ENCODE measurements around the gene PREX1. TPM values are rescaled to one million over a fixed set of nuclear protein-coding genes. Genes with fewer than 3 reads are reported as not detected.

PREX1 gene
- total and polyA plus RNA-seq, 4 donors = 29.5 to 121 (median 69.3) TPM

DNA sequence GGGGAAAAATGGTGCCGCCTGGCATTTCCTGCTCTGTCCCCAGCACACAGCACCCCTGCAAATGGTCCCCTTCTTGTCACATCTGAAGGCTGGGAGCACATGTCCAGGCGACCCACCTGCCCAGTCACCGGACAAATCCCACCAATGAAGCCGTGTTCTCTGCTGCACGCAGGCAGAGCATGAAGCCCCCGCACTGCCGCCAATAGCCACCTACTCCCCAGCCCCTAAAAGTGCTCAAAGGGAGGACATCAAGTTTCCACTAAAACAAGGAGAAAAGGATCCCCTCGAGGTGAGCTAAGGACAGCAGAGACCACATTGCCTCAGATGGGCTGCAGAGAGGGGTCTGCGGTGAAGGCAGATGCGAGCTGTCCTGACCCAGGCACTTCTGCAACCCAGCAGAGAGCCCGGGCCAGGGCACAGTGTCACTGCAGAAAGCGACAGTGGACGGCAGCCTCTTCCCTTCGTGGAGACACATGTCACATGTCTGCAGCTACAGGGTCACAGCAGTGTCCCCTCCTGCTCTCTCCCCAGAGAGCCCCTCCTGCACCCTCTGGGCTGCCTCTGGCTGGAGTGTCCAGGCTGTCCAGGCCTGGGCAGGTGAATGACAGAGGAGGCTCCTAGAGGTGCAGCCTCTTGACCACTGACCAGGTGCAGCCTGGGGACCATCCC is 221.5 kb downstream of the PREX1 start:
- 79 to 88% methylated on average over 14 of the region's 14 CpGs for WGBS, 2 donors
- Histone ChIP-seq H3K36me3 (ENCODE audit: control insufficient read depth in 4 of 4, insufficient read depth in 4 of 4, low read length in 4 of 4) (no peaks in the 10 kb centered on the region), H3K9ac (ENCODE audit: insufficient read depth in 1 of 2, low read length in 2 of 2) (no peak overlapping the region), H3K4me3 (no peak overlapping the region), H3K4me1 (ENCODE audit: control insufficient read depth in 5 of 5, insufficient read depth in 5 of 5, low read length in 5 of 5) (no peaks in the 10 kb centered on the region), H3K27ac (ENCODE audit: low read depth in 1 of 2, low read length in 1 of 2) (no peak overlapping the region), H3K27me3 (ENCODE audit: control insufficient read depth in 3 of 3, insufficient read depth in 3 of 3, low read length in 2 of 3) (no peaks in the 10 kb centered on the region), H3K9me3 (ENCODE audit: control insufficient read depth in 4 of 4, insufficient read depth in 3 of 4, low read length in 3 of 4) (peaks cover 0 to 3% (median 0%) of the 10 kb centered on the region in 4 donors)
- DNase-seq = no peak
- ATAC-seq (ENCODE audit: insufficient read depth, low FRiP score) = no peak
- no peak for TF ChIP-seq CTCF (IDR thresholded peaks at IDR 0.05; ENCODE audit: control extremely low read depth, extremely low read depth)

- Histone ChIP-seq H3K27ac (ENCODE audit: low read depth in 1 of 2, low read length in 1 of 2) (no peak overlapping the region), H3K9me3 (ENCODE audit: control insufficient read depth in 4 of 4, insufficient read depth in 3 of 4, low read length in 3 of 4) (peaks cover 0 to 3% (median 0%) of the 10 kb centered on the region in 4 donors), H3K9ac (ENCODE audit: insufficient read depth in 1 of 2, low read length in 2 of 2) (no peak overlapping the region), H3K36me3 (ENCODE audit: control insufficient read depth in 4 of 4, insufficient read depth in 4 of 4, low read length in 4 of 4) (no peaks in the 10 kb centered on the region), H3K4me3 (no peak overlapping the region), H3K27me3 (ENCODE audit: control insufficient read depth in 3 of 3, insufficient read depth in 3 of 3, low read length in 2 of 3) (no peaks in the 10 kb centered on the region), H3K4me1 (ENCODE audit: control insufficient read depth in 5 of 5, insufficient read depth in 5 of 5, low read length in 5 of 5) (no peaks in the 10 kb centered on the region)
- ATAC-seq (ENCODE audit: insufficient read depth, low FRiP score) = no peak
- TF ChIP-seq CTCF (IDR thresholded peaks at IDR 0.05; ENCODE audit: control extremely low read depth, extremely low read depth) = no peak
- DNase-seq = no peak
- WGBS, 2 donors = 71 to 79% methylated on average over 17 of the region's 17 CpGs
Measured at GRCh38 chr20:48605364-48606171, 222.2 kb downstream of the PREX1 start.

DNA sequence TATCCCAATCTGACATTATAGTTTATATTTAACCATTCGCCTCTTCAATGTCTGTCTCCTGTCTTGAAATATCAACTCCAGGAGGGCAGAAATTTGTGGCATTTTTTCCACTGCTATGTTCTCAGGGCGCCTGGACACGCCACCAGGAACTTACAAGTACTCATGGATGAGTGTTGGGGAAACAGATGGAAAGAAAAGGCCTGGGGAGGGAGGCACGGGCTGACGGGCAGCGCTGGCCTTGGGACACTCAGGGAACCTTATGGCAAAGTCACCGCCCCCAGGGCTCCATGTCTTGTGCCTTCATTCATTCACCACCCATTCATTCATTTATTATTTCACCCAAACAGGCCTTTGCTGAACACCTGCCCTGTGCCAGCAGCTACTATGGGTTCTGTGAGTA is 222.9 kb downstream of the PREX1 start:
- Histone ChIP-seq H3K9ac (ENCODE audit: insufficient read depth in 1 of 2, low read length in 2 of 2) (no peak overlapping the region), H3K9me3 (ENCODE audit: control insufficient read depth in 4 of 4, insufficient read depth in 3 of 4, low read length in 3 of 4) (peaks cover 0 to 3% (median 0%) of the 10 kb centered on the region in 4 donors), H3K36me3 (ENCODE audit: control insufficient read depth in 4 of 4, insufficient read depth in 4 of 4, low read length in 4 of 4) (no peaks in the 10 kb centered on the region), H3K27me3 (ENCODE audit: control insufficient read depth in 3 of 3, insufficient read depth in 3 of 3, low read length in 2 of 3) (no peaks in the 10 kb centered on the region), H3K4me1 (ENCODE audit: control insufficient read depth in 5 of 5, insufficient read depth in 5 of 5, low read length in 5 of 5) (no peaks in the 10 kb centered on the region), H3K27ac (ENCODE audit: low read depth in 1 of 2, low read length in 1 of 2) (no peak overlapping the region), H3K4me3 (no peak overlapping the region)
- no peak for TF ChIP-seq CTCF (IDR thresholded peaks at IDR 0.05; ENCODE audit: control extremely low read depth, extremely low read depth)
- ATAC-seq (ENCODE audit: insufficient read depth, low FRiP score) (no peak), DNase-seq (no peak)
- 72 to 87% methylated on average over 7 of the region's 7 CpGs for WGBS, 2 donors

Data from lung (tissue), 12 donors.